ENCODE measurements around the gene MYOG. TPM values are rescaled to one million over a fixed set of nuclear protein-coding genes. Genes with fewer than 3 reads are reported as not detected.

The MYOG gene
- total and polyA plus RNA-seq, 7 donors, result not detected

DNA sequence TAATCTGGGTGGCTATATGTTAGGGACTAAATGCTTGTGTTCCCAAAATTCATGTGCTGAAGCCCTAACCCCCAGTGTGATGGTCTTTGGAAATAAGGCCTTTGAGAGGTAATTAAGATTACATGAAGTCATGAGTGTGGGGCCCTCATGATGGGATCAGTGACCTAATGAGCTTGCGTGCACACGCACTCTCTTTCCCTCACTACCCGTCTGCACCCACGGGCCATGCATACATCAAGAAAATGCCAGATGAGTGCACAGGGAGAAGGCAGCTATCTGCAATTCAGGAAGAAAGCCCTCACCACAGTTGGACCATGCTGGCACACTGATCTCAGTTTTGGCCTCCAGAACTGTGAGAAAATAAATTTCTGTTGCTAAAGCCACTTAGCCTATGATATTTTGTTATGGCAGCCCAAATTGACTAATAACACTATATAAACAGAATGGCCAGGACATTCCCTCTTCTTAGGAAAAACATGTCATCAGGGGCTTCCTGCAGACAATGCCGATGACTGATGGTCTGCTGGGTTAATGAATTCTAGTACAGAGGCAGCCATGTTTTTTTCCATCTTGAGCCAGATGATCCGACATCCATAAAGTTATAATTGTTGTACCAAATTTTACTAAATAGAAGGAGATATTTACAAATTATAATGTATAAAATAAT is 18.1 kb upstream of the MYOG start:
- H3K27ac ChIP-seq, result no peak overlapping the region
- WGBS, 2 donors, result 89% methylated on average over 6 of the region's 6 CpGs
- intact Hi-C loops (cut with DNase I), result no loop called here
- H3K9me3 ChIP-seq, result no peaks in the 10 kb centered on the region
- no peaks in the 10 kb centered on the region for H3K4me1 ChIP-seq
- H3K27me3 ChIP-seq, result no peaks in the 10 kb centered on the region
- no peak for DNase-seq
- H3K36me3 ChIP-seq, result no peaks in the 10 kb centered on the region
- no peak overlapping the region for H3K4me3 ChIP-seq
- TF ChIP-seq EP300 (IDR thresholded peaks at IDR 0.05) (no peak), POLR2AphosphoS5 (IDR thresholded peaks at IDR 0.05) (no peak), POLR2A (IDR thresholded peaks at IDR 0.05) (no peak)
- TF ChIP-seq, protein P1, sequence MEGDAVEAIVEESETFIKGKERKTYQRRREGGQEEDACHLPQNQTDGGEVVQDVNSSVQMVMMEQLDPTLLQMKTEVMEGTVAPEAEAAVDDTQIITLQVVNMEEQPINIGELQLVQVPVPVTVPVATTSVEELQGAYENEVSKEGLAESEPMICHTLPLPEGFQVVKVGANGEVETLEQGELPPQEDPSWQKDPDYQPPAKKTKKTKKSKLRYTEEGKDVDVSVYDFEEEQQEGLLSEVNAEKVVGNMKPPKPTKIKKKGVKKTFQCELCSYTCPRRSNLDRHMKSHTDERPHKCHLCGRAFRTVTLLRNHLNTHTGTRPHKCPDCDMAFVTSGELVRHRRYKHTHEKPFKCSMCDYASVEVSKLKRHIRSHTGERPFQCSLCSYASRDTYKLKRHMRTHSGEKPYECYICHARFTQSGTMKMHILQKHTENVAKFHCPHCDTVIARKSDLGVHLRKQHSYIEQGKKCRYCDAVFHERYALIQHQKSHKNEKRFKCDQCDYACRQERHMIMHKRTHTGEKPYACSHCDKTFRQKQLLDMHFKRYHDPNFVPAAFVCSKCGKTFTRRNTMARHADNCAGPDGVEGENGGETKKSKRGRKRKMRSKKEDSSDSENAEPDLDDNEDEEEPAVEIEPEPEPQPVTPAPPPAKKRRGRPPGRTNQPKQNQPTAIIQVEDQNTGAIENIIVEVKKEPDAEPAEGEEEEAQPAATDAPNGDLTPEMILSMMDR (IDR thresholded peaks at IDR 0.05), result no peak

GRCh38 chr1:203103216-203103615 is 17.4 kb upstream of the MYOG start:
- WGBS, 2 donors, result 66 to 83% methylated on average over 4 of the region's 4 CpGs
- intact Hi-C loops (cut with DNase I), result no loop called here

GRCh38 chr1:203101813-203102634 is 16.2 kb upstream of the MYOG start:
- intact Hi-C loops (cut with DNase I), result no loop called here
- Histone ChIP-seq H3K36me3 (no peaks in the 10 kb centered on the region), H3K9me3 (no peaks in the 10 kb centered on the region), H3K4me3 (no peak overlapping the region), H3K4me1 (no peaks in the 10 kb centered on the region), H3K27ac (no peak overlapping the region), H3K27me3 (no peaks in the 10 kb centered on the region)
- DNase-seq, result no peak
- 67 to 68% methylated on average over 6 of the region's 6 CpGs for WGBS, 2 donors
- TF ChIP-seq, protein P1 (IDR thresholded peaks at IDR 0.05), result no peak

More at GRCh38 chr1:203103216-203103615, 17.4 kb upstream of the MYOG start:
- no peak for TF ChIP-seq EP300 (IDR thresholded peaks at IDR 0.05)
- TF ChIP-seq POLR2A (IDR thresholded peaks at IDR 0.05), result no peak
- TF ChIP-seq POLR2AphosphoS5 (IDR thresholded peaks at IDR 0.05), result no peak
- TF ChIP-seq, protein P1 (IDR thresholded peaks at IDR 0.05), result no peak
- Histone ChIP-seq H3K4me1 (no peaks in the 10 kb centered on the region), H3K36me3 (no peaks in the 10 kb centered on the region), H3K4me3 (no peak overlapping the region), H3K9me3 (no peaks in the 10 kb centered on the region), H3K27ac (no peak overlapping the region), H3K27me3 (no peaks in the 10 kb centered on the region)
- no peak for DNase-seq

- Histone ChIP-seq H3K27ac (no peak overlapping the region), H3K36me3 (no peaks in the 10 kb centered on the region), H3K9me3 (peaks cover 0 to 2% (median under 1%) of the 10 kb centered on the region in 4 donors), H3K4me1 (no peaks in the 10 kb centered on the region), H3K4me3 (no peak overlapping the region), H3K27me3 (no peaks in the 10 kb centered on the region)
- TF ChIP-seq POLR2AphosphoS5 (IDR thresholded peaks at IDR 0.05), result no peak
- TF ChIP-seq, protein P1 (IDR thresholded peaks at IDR 0.05), result no peak
- no peak for DNase-seq
- intact Hi-C loops (cut with DNase I), result no loop called here
Observed at GRCh38 chr1:203100516-203100869, 14.7 kb upstream of the MYOG start.
